ENCODE data around the gene APOA1.

The APOA1 gene

GRCh38 chr11:116837231-116838091 is at the start of gene APOA1:
APOA1 (minus strand) TSS chr11:116837622; CDS start chr11:116837387, 235 bp downstream.
- DNase-seq, result no peak

- no peak for DNase-seq
Observed at GRCh38 chr11:116885951-116886655, 48.7 kb upstream of the APOA1 start.

- no peak for DNase-seq
Observed at GRCh38 chr11:116882386-116882785, 45.0 kb upstream of the APOA1 start.

- DNase-seq, result no peak
Observed at GRCh38 chr11:116881143-116881542, 43.7 kb upstream of the APOA1 start.

GRCh38 chr11:116879800-116880625 is 42.6 kb upstream of the APOA1 start:
- DNase-seq, result peak; percentile 31

- DNase-seq, result no peak
Observed at GRCh38 chr11:116876656-116877055, 39.2 kb upstream of the APOA1 start.

GRCh38 chr11:116875194-116875593 is 37.8 kb upstream of the APOA1 start:
- no peak for DNase-seq

GRCh38 chr11:116874251-116874650 is 36.8 kb upstream of the APOA1 start:
- no peak for DNase-seq

- no peak for DNase-seq
Observed at GRCh38 chr11:116873381-116873780, 36.0 kb upstream of the APOA1 start.

GRCh38 chr11:116871248-116871647 is 33.8 kb upstream of the APOA1 start:
- no peak for DNase-seq

GRCh38 chr11:116870054-116870453 is 32.6 kb upstream of the APOA1 start:
- no peak for DNase-seq

GRCh38 chr11:116869610-116870009 is 32.2 kb upstream of the APOA1 start:
- DNase-seq, result no peak

GRCh38 chr11:116868066-116868465 is 30.6 kb upstream of the APOA1 start:
- DNase-seq, result no peak

GRCh38 chr11:116867619-116868018 is 30.2 kb upstream of the APOA1 start:
- DNase-seq, result no peak

GRCh38 chr11:116866804-116867455 is 29.5 kb upstream of the APOA1 start:
- DNase-seq, result no peak

GRCh38 chr11:116865696-116866095 is 28.3 kb upstream of the APOA1 start:
- no peak for DNase-seq

- DNase-seq, result no peak
Observed at GRCh38 chr11:116864531-116864930, 27.1 kb upstream of the APOA1 start.

GRCh38 chr11:116862951-116863350 is 25.5 kb upstream of the APOA1 start:
- no peak for DNase-seq

GRCh38 chr11:116862185-116862584 is 24.8 kb upstream of the APOA1 start:
- DNase-seq, result no peak

- no peak for DNase-seq
Observed at GRCh38 chr11:116861539-116861938, 24.1 kb upstream of the APOA1 start.

GRCh38 chr11:116860303-116860702 is 22.9 kb upstream of the APOA1 start:
- DNase-seq, result no peak

GRCh38 chr11:116859175-116859574 is 21.8 kb upstream of the APOA1 start:
- DNase-seq, result no peak

- no peak for DNase-seq
Observed at GRCh38 chr11:116857936-116858335, 20.5 kb upstream of the APOA1 start.
